Trophoblast cell (in vitro differentiated cells and primary cell): Measurements from ENCODE around the gene NWD2.

Experiments used
- DNase-seq, 2 donors: peaks; one replicate each; pipeline ENCODE4 v3.0.0-alpha.2; 2016
- H2AFZ ChIP-seq: 2 replicates; pipeline ENCODE4 v1.6.1; 2013; ENCODE audit warnings: low read length, moderate library complexity, mild to moderate bottlenecking; ENCODE audit not compliant: insufficient read depth, poor library complexity
- H2AK5ac ChIP-seq: 2 replicates; pipeline ENCODE4 v1.6.1; 2013; ENCODE audit warnings: mild to moderate bottlenecking, low read length
- H2BK120ac ChIP-seq: 2 replicates; pipeline ENCODE4 v1.6.1; 2013; ENCODE audit warnings: low read length, mild to moderate bottlenecking, moderate library complexity; ENCODE audit not compliant: insufficient read depth, poor library complexity
- H2BK12ac ChIP-seq: 2 replicates; pipeline ENCODE4 v1.6.1; 2013; ENCODE audit warnings: mild to moderate bottlenecking, low read length, moderate library complexity
- H2BK5ac ChIP-seq: 2 replicates; pipeline ENCODE4 v1.6.1; 2013; ENCODE audit warnings: low read length, low read depth, moderate library complexity, mild to moderate bottlenecking; ENCODE audit not compliant: poor library complexity
- H3K14ac ChIP-seq: 2 replicates; pipeline ENCODE4 v1.6.1; 2013; ENCODE audit warnings: mild to moderate bottlenecking, low read length
- H3K18ac ChIP-seq: 2 replicates; pipeline ENCODE4 v1.6.1; 2013; ENCODE audit warnings: mild to moderate bottlenecking, low read length
- H3K23ac ChIP-seq: 2 replicates; pipeline ENCODE4 v1.6.1; 2013; ENCODE audit warnings: low read length
- H3K27ac ChIP-seq: 2 replicates; pipeline ENCODE4 v1.5.1; 2013; ENCODE audit warnings: low read depth, mild to moderate bottlenecking, inconsistent platforms, low read length, moderate library complexity
- H3K27me3 ChIP-seq: 2 replicates; pipeline ENCODE4 v1.6.1; 2013; ENCODE audit warnings: inconsistent platforms, mild to moderate bottlenecking, low read length, moderate library complexity; ENCODE audit not compliant: insufficient read depth
- H3K36me3 ChIP-seq, 2 experiments: 1 replicate in 1 of 2; 2 replicates in 1 of 2; pipeline ENCODE4 v1.6.1; 2013; ENCODE audit warnings: low read length in 2 of 2, mild to moderate bottlenecking in 2 of 2, moderate library complexity in 1 of 2; ENCODE audit not compliant: insufficient read depth in 2 of 2, control insufficient read depth in 1 of 2
- H3K4ac ChIP-seq: 2 replicates; pipeline ENCODE4 v1.6.1; 2013; ENCODE audit warnings: low read depth, mild to moderate bottlenecking, low read length, moderate library complexity
- H3K4me1 ChIP-seq, 2 experiments: 1 replicate in 1 of 2; 2 replicates in 1 of 2; pipeline ENCODE4 v1.6.1; 2013; ENCODE audit warnings: low read length in 2 of 2, mild to moderate bottlenecking in 2 of 2, moderate library complexity in 1 of 2; ENCODE audit not compliant: insufficient read depth in 2 of 2, control insufficient read depth in 1 of 2
- H3K4me2 ChIP-seq: 2 replicates; pipeline ENCODE4 v1.6.1; 2013; ENCODE audit warnings: inconsistent platforms, mild to moderate bottlenecking, low read length, moderate library complexity
- H3K4me3 ChIP-seq: 2 replicates; pipeline ENCODE4 v1.5.1; 2013; ENCODE audit warnings: mild to moderate bottlenecking, low read depth, low read length, inconsistent platforms
- H3K79me1 ChIP-seq: one replicate; pipeline ENCODE4 v1.6.1; 2013; ENCODE audit warnings: low read length
- H3K79me2 ChIP-seq: 2 replicates; pipeline ENCODE4 v1.6.1; 2013; ENCODE audit warnings: low read length, mild to moderate bottlenecking; ENCODE audit not compliant: control insufficient read depth, insufficient read depth, poor library complexity
- H3K9ac ChIP-seq: 2 replicates; pipeline ENCODE4 v1.6.1; 2013; ENCODE audit warnings: mild to moderate bottlenecking, low read length
- H3K9me3 ChIP-seq: 2 replicates; pipeline ENCODE4 v1.6.1; 2013; ENCODE audit warnings: low read depth, mild to moderate bottlenecking, control low read depth, inconsistent platforms, low read length; ENCODE audit not compliant: insufficient read depth
- H4K12ac ChIP-seq: 2 replicates; pipeline ENCODE4 v1.6.1; 2013; ENCODE audit warnings: low read depth, mild to moderate bottlenecking, low read length, moderate library complexity
- H4K8ac ChIP-seq: 2 replicates; pipeline ENCODE4 v1.6.1; 2013; ENCODE audit warnings: low read depth, mild to moderate bottlenecking, low read length, moderate library complexity
- H4K91ac ChIP-seq: one replicate; pipeline ENCODE4 v1.6.1; 2013; ENCODE audit warnings: low read depth, mild to moderate bottlenecking, low read length, moderate library complexity
- WGBS: extraction: QIAGEN DNeasy Blood & Tissue Kit; methylation state at CpG from one replicate; pipeline ENCODE4 v1.1.7; 2013; ENCODE audit warnings: missing lambda C conversion rate; ENCODE audit not compliant: insufficient read length, insufficient coverage; ENCODE audit errors: extremely low coverage; 5-methylcytosine and 5-hydroxymethylcytosine counted together

NWD2 gene

GRCh38 chr4:37473807-37474206 lies 229.3 kb downstream of the NWD2 start:
- Histone ChIP-seq H3K9me3 (no peaks in the 10 kb centered on the region), H3K4me3 (no peak overlapping the region), H4K12ac (no peak overlapping the region), H3K27me3 (no peaks in the 10 kb centered on the region), H4K91ac (no peak overlapping the region), H3K9ac (peak overlapping the region; percentile 12), H3K18ac (no peak overlapping the region), H3K36me3 (no peaks in the 10 kb centered on the region), H3K23ac (no peak overlapping the region), H2AFZ (no peak overlapping the region), H2BK12ac (no peak overlapping the region), H3K14ac (no peak overlapping the region), H3K27ac (no peak overlapping the region), H2AK5ac (no peak overlapping the region), H3K79me1 (peaks cover 2% of the 10 kb centered on the region), H3K4me1 (peaks cover 2 to 4% of the 10 kb centered on the region in 2 experiments), H2BK5ac (no peak overlapping the region), H2BK120ac (peak overlapping the region; percentile 25), H3K4ac (no peak overlapping the region), H4K8ac (no peak overlapping the region), H3K4me2 (no peak overlapping the region), H3K79me2 (no peaks in the 10 kb centered on the region)
- WGBS, result no CpG with 5 or more reads among the region's 2 CpGs
- no peak for DNase-seq

- Histone ChIP-seq H3K4ac (no peak overlapping the region), H2BK120ac (no peak overlapping the region), H3K36me3 (no peaks in the 10 kb centered on the region), H4K12ac (no peak overlapping the region), H2BK12ac (no peak overlapping the region), H3K4me1 (peaks cover 2 to 7% of the 10 kb centered on the region in 2 experiments), H3K79me1 (peaks cover 2% of the 10 kb centered on the region), H4K91ac (no peak overlapping the region), H4K8ac (no peak overlapping the region), H3K27me3 (no peaks in the 10 kb centered on the region), H3K14ac (no peak overlapping the region), H3K4me2 (no peak overlapping the region), H3K18ac (no peak overlapping the region), H3K79me2 (no peaks in the 10 kb centered on the region), H2AFZ (no peak overlapping the region), H3K27ac (no peak overlapping the region), H3K9ac (no peak overlapping the region), H3K23ac (no peak overlapping the region), H2AK5ac (no peak overlapping the region), H3K4me3 (no peak overlapping the region), H3K9me3 (no peaks in the 10 kb centered on the region), H2BK5ac (no peak overlapping the region)
- DNase-seq, result peak in 1 of 2 donors; percentile 33
- no CpG with 5 or more reads among the region's 1 CpG for WGBS
Observed at GRCh38 chr4:37475087-37475486, 230.5 kb downstream of the NWD2 start.

- Histone ChIP-seq H2BK5ac (no peak overlapping the region), H3K4me1 (peaks cover 2 to 9% of the 10 kb centered on the region in 2 experiments), H3K23ac (no peak overlapping the region), H3K14ac (no peak overlapping the region), H2AFZ (no peak overlapping the region), H3K36me3 (no peaks in the 10 kb centered on the region), H4K8ac (no peak overlapping the region), H3K9ac (no peak overlapping the region), H3K79me2 (no peaks in the 10 kb centered on the region), H3K9me3 (no peaks in the 10 kb centered on the region), H2BK12ac (no peak overlapping the region), H3K27ac (no peak overlapping the region), H2BK120ac (no peak overlapping the region), H3K18ac (no peak overlapping the region), H3K79me1 (peaks cover 6% of the 10 kb centered on the region), H3K27me3 (no peaks in the 10 kb centered on the region), H4K12ac (no peak overlapping the region), H4K91ac (no peak overlapping the region), H2AK5ac (no peak overlapping the region), H3K4me2 (no peak overlapping the region), H3K4me3 (no peak overlapping the region), H3K4ac (no peak overlapping the region)
- no CpG with 5 or more reads among the region's 1 CpG for WGBS
- DNase-seq, result no peak
Observed at GRCh38 chr4:37475776-37476175, 231.2 kb downstream of the NWD2 start.

- H3K36me3 ChIP-seq, result no peaks in the 10 kb centered on the region
- H3K4me1 ChIP-seq, result peaks cover 5 to 10% of the 10 kb centered on the region in 2 experiments
- no peaks in the 10 kb centered on the region for H3K27me3 ChIP-seq
- H4K12ac ChIP-seq, result no peak overlapping the region
- H3K79me2 ChIP-seq, result no peaks in the 10 kb centered on the region
- no peak overlapping the region for H3K4ac ChIP-seq
- peak; percentile 22 to 82 for DNase-seq
- H2BK12ac ChIP-seq, result no peak overlapping the region
- no peaks in the 10 kb centered on the region for H3K9me3 ChIP-seq
- H3K23ac ChIP-seq, result no peak overlapping the region
- no peak overlapping the region for H3K27ac ChIP-seq
- no peak overlapping the region for H4K91ac ChIP-seq
- no peak overlapping the region for H3K9ac ChIP-seq
- no peak overlapping the region for H2AFZ ChIP-seq
- no peak overlapping the region for H2BK5ac ChIP-seq
- H3K4me3 ChIP-seq, result no peak overlapping the region
- no peak overlapping the region for H4K8ac ChIP-seq
- peaks cover 6% of the 10 kb centered on the region for H3K79me1 ChIP-seq
- H2AK5ac ChIP-seq, result no peak overlapping the region
- H3K4me2 ChIP-seq, result no peak overlapping the region
- H3K14ac ChIP-seq, result no peak overlapping the region
- no peak overlapping the region for H2BK120ac ChIP-seq
- H3K18ac ChIP-seq, result no peak overlapping the region
Observed at GRCh38 chr4:37476256-37476655, 231.7 kb downstream of the NWD2 start.
